Activated CD4-positive, alpha-beta T cell treated with anti-CD3 and anti-CD28 coated beads for 48 hours (primary cell): ENCODE measurements around the gene NFE2.
A peak's percentile ranks its signal among the peaks of the same experiment; 100 is the strongest.
"Not testable (repeated sequence)": the region's sequence is repeated elsewhere in the genome, so short reads cannot be mapped to it uniquely, and the experiment has no call there.

Source experiments
- DNase-seq: peaks from one replicate; pipeline ENCODE4 v3.0.0-alpha.2; 2020

The NFE2 gene

GRCh38 chr12:54281261-54281638 is 19.6 kb downstream of the NFE2 start:
- DNase-seq = not testable (repeated sequence)

- peak; percentile 96 for DNase-seq
Measured at GRCh38 chr12:54280468-54281260, 20.2 kb downstream of the NFE2 start, which contains the start of gene HNRNPA1. Gene HNRNPA1 (plus strand): TSS chr12:54280726. CDS start chr12:54280808, 82 bp downstream.

- DNase-seq = peak; percentile 99
Measured at GRCh38 chr12:54279632-54280467, 21.0 kb downstream of the NFE2 start, which contains the start of gene CBX5. Gene CBX5 (minus strand): TSS chr12:54280122. CDS start chr12:54257650, 22,472 bp downstream.

- DNase-seq = no peak
Measured at GRCh38 chr12:54279227-54279631, 21.6 kb downstream of the NFE2 start.

- no peak for DNase-seq
Measured at GRCh38 chr12:54277823-54278276, 23.0 kb downstream of the NFE2 start.

GRCh38 chr12:54276368-54276767 is 24.4 kb downstream of the NFE2 start:
- DNase-seq = no peak

- no peak for DNase-seq
Measured at GRCh38 chr12:54273981-54274380, 26.8 kb downstream of the NFE2 start.

- no peak for DNase-seq
Measured at GRCh38 chr12:54272214-54272613, 28.6 kb downstream of the NFE2 start.

GRCh38 chr12:54270345-54270744 is 30.5 kb downstream of the NFE2 start:
- no peak for DNase-seq

GRCh38 chr12:54266852-54267251 is 34.0 kb downstream of the NFE2 start:
- DNase-seq = no peak

- DNase-seq = no peak
Measured at GRCh38 chr12:54265364-54265812, 35.4 kb downstream of the NFE2 start.

- DNase-seq = no peak
Measured at GRCh38 chr12:54262403-54262925, 38.4 kb downstream of the NFE2 start.

GRCh38 chr12:54261815-54262402 is 38.9 kb downstream of the NFE2 start:
- DNase-seq = no peak

- DNase-seq = peak; percentile 52
Measured at GRCh38 chr12:54259194-54260011, 41.4 kb downstream of the NFE2 start.

GRCh38 chr12:54258201-54258681 is 42.6 kb downstream of the NFE2 start:
- DNase-seq = no peak

GRCh38 chr12:54257332-54257731 is 43.5 kb downstream of the NFE2 start:
- DNase-seq = no peak

- DNase-seq = no peak
Measured at GRCh38 chr12:54253240-54253639, 47.6 kb downstream of the NFE2 start.

- DNase-seq = no peak
Measured at GRCh38 chr12:54251667-54252284, 49.0 kb downstream of the NFE2 start.

- no peak for DNase-seq
Measured at GRCh38 chr12:54249489-54249888, 51.3 kb downstream of the NFE2 start.

GRCh38 chr12:54246011-54246641 is 54.7 kb downstream of the NFE2 start:
- DNase-seq = no peak
